ENCODE measurements around the gene CCP110.

- no peak for TF ChIP-seq CTCF (conservative IDR thresholded peaks at IDR 0.05; ENCODE audit: low read depth, low read length)
- no peak for TF ChIP-seq EZH2 (IDR thresholded peaks at IDR 0.05; ENCODE audit: low read length, unreplicated experiment)
Observed at GRCh38 chr16:19589771-19590302, 66.1 kb downstream of the CCP110 start.
